Loucy (cell line): ENCODE results near the gene APAF1.

Source experiments
- CTCF ChIP-seq: fragments of 200-600 bp; sonication (generic); conservative IDR thresholded peaks from 2 replicates; pipeline ENCODE4 v1.5.1; 2014; ENCODE audit warnings: mild to moderate bottlenecking, antibody characterized with exemption, low read length
- EZH2phosphoT487 ChIP-seq: fragments of 200-600 bp; IDR thresholded peaks from 2 replicates; pipeline ENCODE4 v1.6.1; 2018; ENCODE audit warnings: antibody characterized with exemption, mild to moderate bottlenecking, moderate library complexity, borderline replicate concordance

- TF ChIP-seq CTCF (no peak), EZH2phosphoT487 (no peak)
Observed at GRCh38 chr12:98719515-98720504, 74.7 kb downstream of the APAF1 start.
